SK-N-SH treated with all-trans-retinoic acid at 6 μM for 48 hours (cell line): ENCODE measurements around the gene ARSB.

ENCODE experiments used
- ATAC-seq: fragments of 200-7000 bp; cut with Tn5 transposase; 3 replicates; pipeline ENCODE4 v1.9.1; 2020; ENCODE audit warnings: mild to moderate bottlenecking, moderate library complexity
- ARNTL ChIP-seq: fragments of 450-650 bp; formaldehyde crosslinking; IDR thresholded peaks from 2 replicates; pipeline ENCODE4 v1.5.0; 2020; ENCODE audit warnings: low read depth, mild to moderate bottlenecking, moderate library complexity, borderline replicate concordance
- BACH2 ChIP-seq: fragments of 250-450 bp; sonication (Bioruptor Pico); IDR thresholded peaks from 2 replicates; pipeline ENCODE4 v1.9.0; 2021; ENCODE audit warnings: mild to moderate bottlenecking, borderline replicate concordance
- GLIS3 ChIP-seq: fragments of 250-450 bp; sonication (Bioruptor Pico); IDR thresholded peaks from 2 replicates; pipeline ENCODE4 v1.5.0; 2020; ENCODE audit warnings: mild to moderate bottlenecking, moderate library complexity
- ISL1 ChIP-seq: fragments of 250-450 bp; sonication (Bioruptor Pico); IDR thresholded peaks from 2 replicates; pipeline ENCODE4 v2.1.2; 2022; ENCODE audit warnings: mild to moderate bottlenecking, moderate library complexity
- OSR1 ChIP-seq: fragments of 250-450 bp; sonication (Bioruptor Pico); IDR thresholded peaks from 2 replicates; pipeline ENCODE4 v1.8.0; 2022; ENCODE audit warnings: moderate library complexity, mild to moderate bottlenecking, inconsistent platforms
- PPARA ChIP-seq: fragments of 250-450 bp; sonication (Bioruptor Pico); IDR thresholded peaks from 2 replicates; pipeline ENCODE4 v1.5.0; 2020; ENCODE audit warnings: mild to moderate bottlenecking, borderline replicate concordance
- RARB ChIP-seq: fragments of 250-450 bp; sonication (Bioruptor Pico); IDR thresholded peaks from 2 replicates; pipeline ENCODE4 v1.8.0; 2021; ENCODE audit warnings: mild to moderate bottlenecking, moderate library complexity
- TCF4 ChIP-seq: fragments of 250-450 bp; sonication (Bioruptor Pico); IDR thresholded peaks from 2 replicates; pipeline ENCODE4 v1.8.0; 2021; ENCODE audit warnings: mild to moderate bottlenecking, moderate library complexity, borderline replicate concordance
- TOX ChIP-seq: fragments of 250-450 bp; sonication (Bioruptor Pico); IDR thresholded peaks from 2 replicates; pipeline ENCODE4 v1.8.0; 2021; ENCODE audit warnings: mild to moderate bottlenecking, moderate library complexity, borderline replicate concordance
- ZFP3 ChIP-seq: fragments of 250-450 bp; sonication (Bioruptor Pico); IDR thresholded peaks from 2 replicates; pipeline ENCODE4 v1.5.0; 2020; ENCODE audit warnings: mild to moderate bottlenecking, moderate library complexity
- ZFP30 ChIP-seq: fragments of 450-650 bp; formaldehyde crosslinking; IDR thresholded peaks from 2 replicates; pipeline ENCODE4 v1.5.0; 2022; ENCODE audit warnings: mild to moderate bottlenecking, moderate library complexity
- ZNF565 ChIP-seq: fragments of 450-650 bp; formaldehyde crosslinking; conservative IDR thresholded peaks from 2 replicates; pipeline ENCODE4 v1.5.0; 2020; ENCODE audit warnings: low read depth, mild to moderate bottlenecking, moderate library complexity
- ZNF70 ChIP-seq: fragments of 450-650 bp; formaldehyde crosslinking; IDR thresholded peaks from 2 replicates; pipeline ENCODE4 v1.5.0; 2020; ENCODE audit warnings: mild to moderate bottlenecking, moderate library complexity
- TF ChIP-seq, protein P1 (sequence below): fragments of 250-450 bp; sonication (Bioruptor Pico); IDR thresholded peaks from 2 replicates; pipeline ENCODE4 v1.5.1; 2020; ENCODE audit warnings: low read depth, mild to moderate bottlenecking, moderate library complexity
- TF ChIP-seq, protein P2 (sequence below): fragments of 250-450 bp; sonication (Bioruptor Pico); IDR thresholded peaks from 2 replicates; pipeline ENCODE4 v1.5.0; 2020; ENCODE audit warnings: mild to moderate bottlenecking, moderate library complexity
- TF ChIP-seq, protein P3 (sequence below): fragments of 250-450 bp; sonication (Bioruptor Pico); IDR thresholded peaks from 2 replicates; pipeline ENCODE4 v1.5.1; 2021; ENCODE audit warnings: mild to moderate bottlenecking, moderate library complexity
- TF ChIP-seq, protein P4 (sequence below): fragments of 250-450 bp; sonication (Bioruptor Pico); IDR thresholded peaks from 2 replicates; pipeline ENCODE4 v1.8.0; 2020; ENCODE audit warnings: mild to moderate bottlenecking, moderate library complexity, borderline replicate concordance
- TF ChIP-seq, protein P5 (sequence below): fragments of 250-450 bp; sonication (Bioruptor Pico); IDR thresholded peaks from 2 replicates; pipeline ENCODE4 v1.8.0; 2021; ENCODE audit warnings: low read depth, mild to moderate bottlenecking, moderate library complexity, borderline replicate concordance

Gene ARSB

DNA sequence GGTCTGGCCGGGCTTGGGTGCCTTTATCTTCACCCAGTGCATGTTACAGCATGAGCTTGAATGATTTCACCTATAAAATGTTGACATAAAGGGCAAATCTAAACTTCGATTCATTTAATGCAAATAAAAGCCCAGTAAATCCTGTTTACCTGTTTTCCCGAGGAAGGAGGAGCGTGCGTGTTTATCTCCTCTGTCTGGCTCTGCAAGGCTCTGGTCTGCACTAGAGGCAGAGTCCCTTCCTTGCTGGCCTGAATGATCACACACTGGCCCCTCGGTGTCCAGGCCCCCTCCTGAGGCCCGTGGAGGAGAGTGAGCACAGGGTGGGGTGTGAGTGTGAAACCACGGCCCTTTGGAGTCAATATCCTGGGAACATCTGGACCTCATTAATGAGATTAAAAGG, 211.5 kb downstream of the ARSB start:
- ATAC-seq = no peak
- TF ChIP-seq PPARA (CRISPR knock-in tag) (no peak), ZFP3 (no peak), RARB (CRISPR knock-in tag) (no peak), ZNF70 (CRISPR knock-in tag) (no peak), ARNTL (CRISPR knock-in tag) (no peak)
- TF ChIP-seq, protein P1, sequence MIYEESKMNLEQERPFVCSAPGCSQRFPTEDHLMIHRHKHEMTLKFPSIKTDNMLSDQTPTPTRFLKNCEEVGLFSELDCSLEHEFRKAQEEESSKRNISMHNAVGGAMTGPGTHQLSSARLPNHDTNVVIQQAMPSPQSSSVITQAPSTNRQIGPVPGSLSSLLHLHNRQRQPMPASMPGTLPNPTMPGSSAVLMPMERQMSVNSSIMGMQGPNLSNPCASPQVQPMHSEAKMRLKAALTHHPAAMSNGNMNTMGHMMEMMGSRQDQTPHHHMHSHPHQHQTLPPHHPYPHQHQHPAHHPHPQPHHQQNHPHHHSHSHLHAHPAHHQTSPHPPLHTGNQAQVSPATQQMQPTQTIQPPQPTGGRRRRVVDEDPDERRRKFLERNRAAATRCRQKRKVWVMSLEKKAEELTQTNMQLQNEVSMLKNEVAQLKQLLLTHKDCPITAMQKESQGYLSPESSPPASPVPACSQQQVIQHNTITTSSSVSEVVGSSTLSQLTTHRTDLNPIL (CRISPR knock-in tag) = no peak
- TF ChIP-seq, protein P2, sequence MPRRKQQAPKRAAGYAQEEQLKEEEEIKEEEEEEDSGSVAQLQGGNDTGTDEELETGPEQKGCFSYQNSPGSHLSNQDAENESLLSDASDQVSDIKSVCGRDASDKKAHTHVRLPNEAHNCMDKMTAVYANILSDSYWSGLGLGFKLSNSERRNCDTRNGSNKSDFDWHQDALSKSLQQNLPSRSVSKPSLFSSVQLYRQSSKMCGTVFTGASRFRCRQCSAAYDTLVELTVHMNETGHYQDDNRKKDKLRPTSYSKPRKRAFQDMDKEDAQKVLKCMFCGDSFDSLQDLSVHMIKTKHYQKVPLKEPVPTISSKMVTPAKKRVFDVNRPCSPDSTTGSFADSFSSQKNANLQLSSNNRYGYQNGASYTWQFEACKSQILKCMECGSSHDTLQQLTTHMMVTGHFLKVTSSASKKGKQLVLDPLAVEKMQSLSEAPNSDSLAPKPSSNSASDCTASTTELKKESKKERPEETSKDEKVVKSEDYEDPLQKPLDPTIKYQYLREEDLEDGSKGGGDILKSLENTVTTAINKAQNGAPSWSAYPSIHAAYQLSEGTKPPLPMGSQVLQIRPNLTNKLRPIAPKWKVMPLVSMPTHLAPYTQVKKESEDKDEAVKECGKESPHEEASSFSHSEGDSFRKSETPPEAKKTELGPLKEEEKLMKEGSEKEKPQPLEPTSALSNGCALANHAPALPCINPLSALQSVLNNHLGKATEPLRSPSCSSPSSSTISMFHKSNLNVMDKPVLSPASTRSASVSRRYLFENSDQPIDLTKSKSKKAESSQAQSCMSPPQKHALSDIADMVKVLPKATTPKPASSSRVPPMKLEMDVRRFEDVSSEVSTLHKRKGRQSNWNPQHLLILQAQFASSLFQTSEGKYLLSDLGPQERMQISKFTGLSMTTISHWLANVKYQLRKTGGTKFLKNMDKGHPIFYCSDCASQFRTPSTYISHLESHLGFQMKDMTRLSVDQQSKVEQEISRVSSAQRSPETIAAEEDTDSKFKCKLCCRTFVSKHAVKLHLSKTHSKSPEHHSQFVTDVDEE (CRISPR knock-in tag) = no peak
- TF ChIP-seq, all 23 proteins: peak for 0

DNA sequence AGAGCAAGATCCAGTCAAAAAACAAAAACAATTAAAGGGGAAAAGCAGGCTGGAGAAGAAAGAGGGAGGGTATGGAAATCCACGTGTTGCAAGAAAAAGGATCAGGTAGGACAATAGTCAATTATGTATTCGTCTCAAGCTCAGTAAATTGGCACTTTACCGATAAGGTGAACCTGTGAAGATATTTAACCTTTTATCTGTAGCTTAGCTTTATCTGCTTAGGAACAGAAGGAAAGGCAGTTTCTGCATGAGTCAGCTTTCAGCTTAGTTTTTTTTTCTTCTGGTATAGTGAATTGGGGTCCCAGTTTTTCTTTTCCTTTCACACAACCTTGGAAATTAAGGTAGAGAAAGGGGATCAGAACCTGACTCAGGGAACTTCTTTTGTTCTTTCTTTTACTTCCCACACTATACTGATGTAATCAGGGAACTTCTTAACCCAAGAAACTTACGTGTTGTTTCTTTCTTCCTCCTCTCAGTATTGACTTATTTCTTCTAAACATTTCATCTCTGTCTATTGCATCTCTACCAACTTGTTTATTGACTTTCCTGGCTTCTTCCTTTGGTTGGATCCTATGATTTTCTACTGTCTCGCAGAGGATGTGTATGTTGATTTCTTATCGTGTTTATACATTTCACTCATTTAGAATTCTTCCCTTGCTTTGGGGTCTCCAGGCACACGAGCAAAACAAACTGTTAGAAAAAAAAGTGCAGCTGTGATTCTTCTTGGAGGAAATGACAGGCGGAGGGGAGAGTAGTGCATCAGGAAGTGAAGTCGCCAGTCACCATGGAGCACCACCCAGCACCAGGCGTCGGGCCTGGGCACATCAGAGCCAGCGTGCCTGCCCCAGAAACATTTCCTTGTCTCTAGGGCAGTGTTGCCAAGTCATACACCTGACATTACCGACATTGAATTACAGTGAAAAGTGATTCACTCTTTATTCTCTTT, 213.6 kb downstream of the ARSB start:
- no peak for TF ChIP-seq OSR1
- TF ChIP-seq ZNF70 (CRISPR knock-in tag) = no peak
- TF ChIP-seq ZNF565 (CRISPR knock-in tag) = no peak
- no peak for TF ChIP-seq TOX (CRISPR knock-in tag)
- no peak for TF ChIP-seq ISL1
- TF ChIP-seq, protein P3, sequence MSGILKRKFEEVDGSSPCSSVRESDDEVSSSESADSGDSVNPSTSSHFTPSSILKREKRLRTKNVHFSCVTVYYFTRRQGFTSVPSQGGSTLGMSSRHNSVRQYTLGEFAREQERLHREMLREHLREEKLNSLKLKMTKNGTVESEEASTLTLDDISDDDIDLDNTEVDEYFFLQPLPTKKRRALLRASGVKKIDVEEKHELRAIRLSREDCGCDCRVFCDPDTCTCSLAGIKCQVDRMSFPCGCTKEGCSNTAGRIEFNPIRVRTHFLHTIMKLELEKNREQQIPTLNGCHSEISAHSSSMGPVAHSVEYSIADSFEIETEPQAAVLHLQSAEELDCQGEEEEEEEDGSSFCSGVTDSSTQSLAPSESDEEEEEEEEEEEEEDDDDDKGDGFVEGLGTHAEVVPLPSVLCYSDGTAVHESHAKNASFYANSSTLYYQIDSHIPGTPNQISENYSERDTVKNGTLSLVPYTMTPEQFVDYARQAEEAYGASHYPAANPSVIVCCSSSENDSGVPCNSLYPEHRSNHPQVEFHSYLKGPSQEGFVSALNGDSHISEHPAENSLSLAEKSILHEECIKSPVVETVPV (CRISPR knock-in tag) = no peak
- TF ChIP-seq ZFP3 = no peak
- TF ChIP-seq RARB (CRISPR knock-in tag) = no peak
- TF ChIP-seq BACH2 (CRISPR knock-in tag) = no peak
- no peak for ATAC-seq

DNA sequence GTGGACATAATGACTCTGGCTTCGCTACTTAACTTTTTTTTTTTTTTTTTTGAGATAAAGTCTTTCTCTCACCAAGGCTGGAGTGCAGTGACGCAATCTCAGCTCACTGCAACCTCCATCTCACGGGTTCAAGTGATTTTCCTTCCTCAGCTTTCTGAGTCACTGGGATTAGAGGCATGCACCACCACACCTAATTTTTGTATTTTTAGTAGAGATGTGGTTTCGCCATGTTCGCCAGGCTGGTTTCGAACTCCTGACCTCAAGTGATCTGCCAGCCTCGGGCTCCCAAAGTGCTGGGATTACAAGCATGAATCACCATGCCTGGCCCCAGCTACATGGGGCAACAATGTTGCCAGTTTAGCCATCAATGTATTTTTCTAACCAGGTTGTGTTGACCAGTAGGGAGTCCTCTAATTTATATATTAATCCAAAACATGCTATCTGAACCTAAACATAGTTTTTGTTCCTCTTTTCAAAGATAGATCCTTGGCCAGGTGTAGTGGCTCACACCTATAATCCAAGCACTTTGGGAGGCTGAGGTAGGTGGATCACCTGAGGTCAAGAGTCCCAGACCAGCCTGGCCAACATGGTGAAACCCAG, 216.2 kb downstream of the ARSB start:
- TF ChIP-seq ZNF565 (CRISPR knock-in tag) = no peak
- no peak for TF ChIP-seq OSR1
- TF ChIP-seq ZFP30 = no peak
- TF ChIP-seq ARNTL (CRISPR knock-in tag) = no peak
- TF ChIP-seq, all 23 proteins: peak for 0
- ATAC-seq = no peak

DNA sequence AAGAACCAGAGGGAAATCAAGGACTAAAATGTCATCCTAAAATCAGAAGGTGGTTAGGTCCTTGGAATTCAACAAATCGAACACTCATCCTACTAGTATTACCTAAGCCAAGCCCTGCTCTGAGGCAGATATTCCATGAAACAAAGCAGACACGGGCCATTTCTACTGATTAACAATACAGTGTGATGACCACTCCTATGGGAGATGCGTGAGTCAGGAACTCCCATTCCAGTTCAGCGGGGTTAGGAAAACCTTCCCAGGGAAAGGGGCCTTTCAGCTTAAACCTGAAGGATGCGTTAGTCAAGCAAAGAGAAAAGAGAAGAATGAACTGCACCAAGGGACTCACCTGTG, 218.7 kb downstream of the ARSB start:
- TF ChIP-seq ZFP3 (no peak), TCF4 (no peak), GLIS3 (CRISPR knock-in tag) (no peak), ZFP30 (no peak), ISL1 (no peak), RARB (CRISPR knock-in tag) (no peak)
- TF ChIP-seq, protein P4, sequence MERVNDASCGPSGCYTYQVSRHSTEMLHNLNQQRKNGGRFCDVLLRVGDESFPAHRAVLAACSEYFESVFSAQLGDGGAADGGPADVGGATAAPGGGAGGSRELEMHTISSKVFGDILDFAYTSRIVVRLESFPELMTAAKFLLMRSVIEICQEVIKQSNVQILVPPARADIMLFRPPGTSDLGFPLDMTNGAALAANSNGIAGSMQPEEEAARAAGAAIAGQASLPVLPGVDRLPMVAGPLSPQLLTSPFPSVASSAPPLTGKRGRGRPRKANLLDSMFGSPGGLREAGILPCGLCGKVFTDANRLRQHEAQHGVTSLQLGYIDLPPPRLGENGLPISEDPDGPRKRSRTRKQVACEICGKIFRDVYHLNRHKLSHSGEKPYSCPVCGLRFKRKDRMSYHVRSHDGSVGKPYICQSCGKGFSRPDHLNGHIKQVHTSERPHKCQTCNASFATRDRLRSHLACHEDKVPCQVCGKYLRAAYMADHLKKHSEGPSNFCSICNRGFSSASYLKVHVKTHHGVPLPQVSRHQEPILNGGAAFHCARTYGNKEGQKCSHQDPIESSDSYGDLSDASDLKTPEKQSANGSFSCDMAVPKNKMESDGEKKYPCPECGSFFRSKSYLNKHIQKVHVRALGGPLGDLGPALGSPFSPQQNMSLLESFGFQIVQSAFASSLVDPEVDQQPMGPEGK = no peak
- TF ChIP-seq, protein P5, sequence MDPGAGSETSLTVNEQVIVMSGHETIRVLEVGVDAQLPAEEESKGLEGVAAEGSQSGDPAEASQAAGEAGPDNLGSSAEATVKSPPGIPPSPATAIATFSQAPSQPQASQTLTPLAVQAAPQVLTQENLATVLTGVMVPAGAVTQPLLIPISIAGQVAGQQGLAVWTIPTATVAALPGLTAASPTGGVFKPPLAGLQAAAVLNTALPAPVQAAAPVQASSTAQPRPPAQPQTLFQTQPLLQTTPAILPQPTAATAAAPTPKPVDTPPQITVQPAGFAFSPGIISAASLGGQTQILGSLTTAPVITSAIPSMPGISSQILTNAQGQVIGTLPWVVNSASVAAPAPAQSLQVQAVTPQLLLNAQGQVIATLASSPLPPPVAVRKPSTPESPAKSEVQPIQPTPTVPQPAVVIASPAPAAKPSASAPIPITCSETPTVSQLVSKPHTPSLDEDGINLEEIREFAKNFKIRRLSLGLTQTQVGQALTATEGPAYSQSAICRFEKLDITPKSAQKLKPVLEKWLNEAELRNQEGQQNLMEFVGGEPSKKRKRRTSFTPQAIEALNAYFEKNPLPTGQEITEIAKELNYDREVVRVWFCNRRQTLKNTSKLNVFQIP (CRISPR knock-in tag) = no peak
- ATAC-seq = no peak
